DND-41 (cell line): ENCODE measurements around the gene VSTM2B.

ENCODE experiments used
- ATAC-seq: fragments of 200-7000 bp; cut with Tn5 transposase; 3 replicates; pipeline ENCODE4 v1.9.1; 2021; ENCODE audit warnings: low read depth; ENCODE audit not compliant: insufficient read depth
- DNase-seq: peaks from one replicate; pipeline ENCODE4 v3.0.0-alpha.2; 2020
- H2AFZ ChIP-seq: 2 replicates; pipeline ENCODE4 v1.6.0; 2012; ENCODE audit warnings: low read depth, low read length
- H3K27ac ChIP-seq: 2 replicates; pipeline ENCODE4 v1.5.1; 2012; ENCODE audit warnings: low read length, inconsistent platforms
- H3K27me3 ChIP-seq: fragments of 200-600 bp; sonication (generic); 2 replicates; pipeline ENCODE4 v1.6.0; 2012; ENCODE audit warnings: low read length, mild to moderate bottlenecking, inconsistent platforms; ENCODE audit not compliant: insufficient read depth, poor library complexity
- H3K36me3 ChIP-seq: 2 replicates; pipeline ENCODE4 v1.5.1; 2012; ENCODE audit warnings: low read length, inconsistent platforms; ENCODE audit not compliant: insufficient read depth
- H3K4me1 ChIP-seq: 2 replicates; pipeline ENCODE4 v1.5.1; 2012; ENCODE audit warnings: mild to moderate bottlenecking, low read length; ENCODE audit not compliant: insufficient read depth
- H3K4me2 ChIP-seq: 2 replicates; pipeline ENCODE4 v1.6.0; 2012; ENCODE audit warnings: mild to moderate bottlenecking, moderate library complexity, low read length, inconsistent platforms; ENCODE audit not compliant: insufficient read depth
- H3K4me3 ChIP-seq, 2 experiments: fragments of 200-600 bp in 1 of 2; shearing (Covaris generic) in 1 of 2; 2 replicates each; pipeline ENCODE4 v1.5.1; 2012 to 2016; ENCODE audit warnings: inconsistent platforms in 2 of 2, low read length in 2 of 2, mild to moderate bottlenecking in 2 of 2, low read depth in 1 of 2, moderate library complexity in 1 of 2
- H3K79me2 ChIP-seq: 2 replicates; pipeline ENCODE4 v1.6.0; 2012; ENCODE audit warnings: low read length, inconsistent platforms; ENCODE audit not compliant: insufficient read depth
- H3K9ac ChIP-seq: 2 replicates; pipeline ENCODE4 v1.6.0; 2012; ENCODE audit warnings: low read depth, mild to moderate bottlenecking, inconsistent platforms, low read length, moderate library complexity
- H3K9me3 ChIP-seq: 2 replicates; pipeline ENCODE4 v1.5.1; 2012; ENCODE audit warnings: low read length, moderate library complexity, mild to moderate bottlenecking, inconsistent platforms; ENCODE audit not compliant: insufficient read depth, severe bottlenecking
- H4K20me1 ChIP-seq: 2 replicates; pipeline ENCODE4 v1.6.0; 2012; ENCODE audit warnings: low read length; ENCODE audit not compliant: insufficient read depth
- CTCF ChIP-seq: IDR thresholded peaks from 2 replicates; pipeline ENCODE4 v1.5.1; 2012; ENCODE audit warnings: borderline replicate concordance, low read length, moderate library complexity, mild to moderate bottlenecking; ENCODE audit not compliant: poor library complexity, severe bottlenecking; ENCODE audit errors: extremely low read depth
- EZH2 ChIP-seq: IDR thresholded peaks from 3 replicates; pipeline ENCODE4 v1.6.1; 2012; ENCODE audit warnings: borderline replicate concordance, low read depth, mild to moderate bottlenecking, moderate library complexity, low read length, inconsistent platforms; ENCODE audit not compliant: severe bottlenecking

VSTM2B gene

GRCh38 chr19:29503140-29503758, 22.5 kb upstream of the VSTM2B start:
- Histone ChIP-seq H3K9ac (no peak overlapping the region), H3K36me3 (no peaks in the 10 kb centered on the region), H3K79me2 (no peaks in the 10 kb centered on the region), H3K9me3 (no peaks in the 10 kb centered on the region), H2AFZ (no peak overlapping the region), H3K4me3 (no peak overlapping the region), H4K20me1 (no peaks in the 10 kb centered on the region; the same call in 1 of the 2 replicates), H3K4me1 (no peaks in the 10 kb centered on the region), H3K4me2 (no peak overlapping the region), H3K27ac (no peak overlapping the region), H3K27me3 (no peaks in the 10 kb centered on the region)
- ATAC-seq (no peak), DNase-seq (no peak)
- no peak for TF ChIP-seq CTCF

- Histone ChIP-seq H3K27ac (no peak overlapping the region), H3K27me3 (no peaks in the 10 kb centered on the region), H4K20me1 (no peaks in the 10 kb centered on the region; the same call in 1 of the 2 replicates), H3K4me3 (no peak overlapping the region), H3K79me2 (no peaks in the 10 kb centered on the region), H3K36me3 (no peaks in the 10 kb centered on the region), H3K4me1 (no peaks in the 10 kb centered on the region), H2AFZ (no peak overlapping the region), H3K9ac (no peak overlapping the region), H3K4me2 (no peak overlapping the region), H3K9me3 (no peaks in the 10 kb centered on the region)
- TF ChIP-seq EZH2 = no peak
- DNase-seq = no peak
- ATAC-seq = no peak
Measured at GRCh38 chr19:29503785-29504184, 22.0 kb upstream of the VSTM2B start.

- Histone ChIP-seq H3K79me2 (no peaks in the 10 kb centered on the region), H3K4me1 (no peaks in the 10 kb centered on the region), H3K4me2 (no peak overlapping the region), H3K4me3 (no peak overlapping the region), H3K27me3 (no peaks in the 10 kb centered on the region), H3K36me3 (no peaks in the 10 kb centered on the region), H3K9ac (no peak overlapping the region), H4K20me1 (no peaks in the 10 kb centered on the region; the same call in 1 of the 2 replicates), H3K9me3 (no peaks in the 10 kb centered on the region), H3K27ac (no peak overlapping the region), H2AFZ (no peak overlapping the region)
- TF ChIP-seq CTCF (no peak), EZH2 (no peak)
- DNase-seq (no peak), ATAC-seq (no peak)
Measured at GRCh38 chr19:29504454-29504853, 21.3 kb upstream of the VSTM2B start.

GRCh38 chr19:29505097-29505824, 20.5 kb upstream of the VSTM2B start:
- H3K9me3 ChIP-seq = no peaks in the 10 kb centered on the region
- no peaks in the 10 kb centered on the region for H4K20me1 ChIP-seq
- no peak overlapping the region for H3K9ac ChIP-seq
- no peak overlapping the region for H2AFZ ChIP-seq
- DNase-seq = no peak
- H3K79me2 ChIP-seq = no peaks in the 10 kb centered on the region
- H3K4me3 ChIP-seq = no peak overlapping the region
- H3K27ac ChIP-seq = no peak overlapping the region
- H3K27me3 ChIP-seq = no peaks in the 10 kb centered on the region
- no peak overlapping the region for H3K4me2 ChIP-seq
- no peaks in the 10 kb centered on the region for H3K36me3 ChIP-seq
- ATAC-seq = no peak
- H3K4me1 ChIP-seq = no peaks in the 10 kb centered on the region
- no peak for TF ChIP-seq EZH2
- no peak for TF ChIP-seq CTCF
